Keratinocyte (primary cell): ENCODE measurements around the gene CRHBP. TPM values are rescaled to one million over a fixed set of nuclear protein-coding genes. Genes with fewer than 3 reads are reported as not detected.
"Not testable (repeated sequence)": the region's sequence is repeated elsewhere in the genome, so short reads cannot be mapped to it uniquely, and the experiment has no call there.

Experiments
- DNase-seq: peaks from one replicate; pipeline ENCODE4 v3.0.0-alpha.2; 2011; ENCODE audit warnings: low read depth, missing footprints, low spot score
- FAIRE-seq: peaks from 2 replicates; lab custom pipeline; 2011; peaks lifted over from hg19 to GRCh38; lab: Jason Lieb, UNC
- H2AFZ ChIP-seq: 2 replicates; pipeline ENCODE4 v1.6.0; 2012; ENCODE audit warnings: low read length, control low read depth, inconsistent platforms; ENCODE audit not compliant: control insufficient read depth
- H3K27ac ChIP-seq: 2 replicates; pipeline ENCODE4 v1.5.1; 2011; ENCODE audit warnings: low read length; ENCODE audit not compliant: control insufficient read depth, insufficient read depth
- H3K27me3 ChIP-seq: 3 replicates; pipeline ENCODE4 v1.6.0; 2011; ENCODE audit warnings: low read length; ENCODE audit not compliant: control insufficient read depth, insufficient read depth; ENCODE audit errors: extremely low read depth
- H3K36me3 ChIP-seq, 2 experiments: 2 replicates in 1 of 2; 3 replicates in 1 of 2; pipeline ENCODE4 v1.5.1; 2011; ENCODE audit warnings: low read length in 2 of 2, mild to moderate bottlenecking in 1 of 2; ENCODE audit not compliant: control insufficient read depth in 2 of 2, insufficient read depth in 2 of 2; ENCODE audit errors: extremely low read depth in 1 of 2
- H3K4me1 ChIP-seq: 3 replicates; pipeline ENCODE4 v1.5.1; 2011; ENCODE audit warnings: low read length; ENCODE audit not compliant: control insufficient read depth, insufficient read depth; ENCODE audit errors: extremely low read depth
- H3K4me2 ChIP-seq: 3 replicates; pipeline ENCODE4 v1.6.0; 2011; ENCODE audit warnings: low read depth, low read length; ENCODE audit not compliant: control insufficient read depth, insufficient read depth; ENCODE audit errors: extremely low read depth
- H3K4me3 ChIP-seq, 3 experiments: fragments of 200-600 bp in 1 of 3; sonication (generic) in 1 of 3; 2 replicates in 2 of 3; 3 replicates in 1 of 3; pipeline ENCODE4 v1.5.1; 2011 to 2016; ENCODE audit warnings: low read length in 3 of 3, mild to moderate bottlenecking in 3 of 3, control low read depth in 2 of 3, inconsistent platforms in 1 of 3, low read depth in 1 of 3, mixed read lengths in 1 of 3, mixed run types in 1 of 3, moderate library complexity in 1 of 3; ENCODE audit not compliant: control insufficient read depth in 2 of 3, insufficient read depth in 2 of 3; ENCODE audit errors: extremely low read depth in 1 of 3
- H3K79me2 ChIP-seq: 2 replicates; pipeline ENCODE4 v1.6.0; 2012; ENCODE audit warnings: low read length; ENCODE audit not compliant: control insufficient read depth, insufficient read depth
- H3K9ac ChIP-seq: 3 replicates; pipeline ENCODE4 v1.6.0; 2011; ENCODE audit warnings: low read length; ENCODE audit not compliant: control insufficient read depth, insufficient read depth; ENCODE audit errors: extremely low read depth
- H3K9me1 ChIP-seq: 3 replicates; pipeline ENCODE4 v1.6.0; 2011; ENCODE audit warnings: low read length; ENCODE audit not compliant: control insufficient read depth, insufficient read depth; ENCODE audit errors: extremely low read depth
- H3K9me3 ChIP-seq: 2 replicates; pipeline ENCODE4 v1.5.1; 2012; ENCODE audit warnings: low read depth, low read length; ENCODE audit not compliant: control insufficient read depth
- H4K20me1 ChIP-seq: 3 replicates; pipeline ENCODE4 v1.6.0; 2011; ENCODE audit warnings: low read length; ENCODE audit not compliant: control insufficient read depth, insufficient read depth; ENCODE audit errors: extremely low read depth
- EZH2 ChIP-seq: IDR thresholded peaks from one replicate; pipeline ENCODE4 v1.6.1; 2012; ENCODE audit warnings: inconsistent platforms, mild to moderate bottlenecking, low read length, moderate library complexity
- dilution Hi-C: fragments of 300-500 bp; cut with MboI; formaldehyde crosslinking; loops from one replicate; pipeline ENCODE4 v1.7.0; 2020; ENCODE audit warnings: low sequenced_read_pairs; ENCODE audit not compliant: extremely low pct_ligation_motif_present
- polyA plus RNA-seq, 5 experiments: library from polyadenylated mRNA; depleted of rRNA in 3 of 5; stranded (reverse) in 3 of 5; stranded (forward) in 1 of 5; unstranded in 1 of 5; fragments of >200 nt; gene quantifications; 1 replicate in 1 of 5; 2 replicates in 3 of 5; 3 replicates in 1 of 5; pipeline versions ENCODE4 v1.2.1 to v1.2.3, GENCODE V29; 2011 to 2012; ENCODE audit warnings: missing spikeins in 2 of 5, low read depth in 1 of 5, low replicate concordance in 1 of 5
- TF ChIP-seq, protein P1 (sequence below), 3 experiments: IDR thresholded peaks in 1 of 3; conservative IDR thresholded peaks in 1 of 3; optimal IDR thresholded peaks in 1 of 3; 2 replicates in 2 of 3; 3 replicates in 1 of 3; pipeline versions ENCODE3 to v1.5.1; 2011; ENCODE audit warnings: low read length in 3 of 3, mild to moderate bottlenecking in 3 of 3, moderate library complexity in 2 of 3, control low read depth in 1 of 3, inconsistent platforms in 1 of 3; ENCODE audit not compliant: insufficient read depth in 2 of 3; ENCODE audit errors: extremely low read depth in 1 of 3

Gene CRHBP
- polyA plus RNA-seq, 1 donor (not counting 4 experiments of a cell fraction or from before 2014, with no cell fraction given): not detected

DNA sequence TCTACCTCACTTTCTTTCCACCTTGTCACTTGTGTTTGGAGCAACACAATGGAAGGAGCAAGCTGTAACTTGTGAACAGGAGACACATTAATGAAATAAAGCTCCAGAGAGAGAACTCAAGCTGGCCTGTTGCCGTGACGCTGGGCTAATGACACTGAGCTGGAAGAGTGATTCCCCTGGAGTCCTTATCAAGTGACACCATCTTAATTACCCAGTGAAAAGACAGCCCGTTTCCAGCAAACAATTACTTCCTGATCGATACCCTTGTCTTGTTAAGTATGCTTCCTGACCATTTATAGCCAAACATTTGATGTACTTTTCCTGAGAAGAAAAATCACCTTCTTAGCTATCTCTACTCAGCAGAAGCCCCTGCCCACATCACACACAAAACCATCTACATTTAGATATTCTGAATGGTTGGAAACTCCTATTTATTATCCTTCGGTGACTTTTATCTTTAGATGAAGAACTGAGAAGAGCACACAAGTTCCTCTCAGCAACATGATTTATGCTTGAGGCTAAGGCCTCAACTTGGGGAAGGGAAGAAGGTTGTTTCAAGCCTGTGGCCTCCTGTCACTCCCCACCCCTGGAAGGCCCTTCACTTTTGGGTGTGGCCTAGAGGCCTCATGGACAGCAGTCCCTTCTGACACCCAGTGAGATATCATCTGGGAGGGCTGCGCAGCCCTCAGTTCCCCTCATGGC, 34.1 kb downstream of the CRHBP start:
- no peak for FAIRE-seq
- Histone ChIP-seq H3K4me3 (no peak overlapping the region), H3K4me2 (no peak overlapping the region), H3K27me3 (no peaks in the 10 kb centered on the region), H3K9me1 (no peaks in the 10 kb centered on the region), H4K20me1 (no peaks in the 10 kb centered on the region), H3K4me1 (no peaks in the 10 kb centered on the region), H3K9ac (no peak overlapping the region), H3K79me2 (no peaks in the 10 kb centered on the region), H2AFZ (no peak overlapping the region), H3K36me3 (no peaks in the 10 kb centered on the region), H3K27ac (no peak overlapping the region), H3K9me3 (no peaks in the 10 kb centered on the region)
- no peak for DNase-seq
- dilution Hi-C loops: no loop called here
- TF ChIP-seq, protein P1, sequence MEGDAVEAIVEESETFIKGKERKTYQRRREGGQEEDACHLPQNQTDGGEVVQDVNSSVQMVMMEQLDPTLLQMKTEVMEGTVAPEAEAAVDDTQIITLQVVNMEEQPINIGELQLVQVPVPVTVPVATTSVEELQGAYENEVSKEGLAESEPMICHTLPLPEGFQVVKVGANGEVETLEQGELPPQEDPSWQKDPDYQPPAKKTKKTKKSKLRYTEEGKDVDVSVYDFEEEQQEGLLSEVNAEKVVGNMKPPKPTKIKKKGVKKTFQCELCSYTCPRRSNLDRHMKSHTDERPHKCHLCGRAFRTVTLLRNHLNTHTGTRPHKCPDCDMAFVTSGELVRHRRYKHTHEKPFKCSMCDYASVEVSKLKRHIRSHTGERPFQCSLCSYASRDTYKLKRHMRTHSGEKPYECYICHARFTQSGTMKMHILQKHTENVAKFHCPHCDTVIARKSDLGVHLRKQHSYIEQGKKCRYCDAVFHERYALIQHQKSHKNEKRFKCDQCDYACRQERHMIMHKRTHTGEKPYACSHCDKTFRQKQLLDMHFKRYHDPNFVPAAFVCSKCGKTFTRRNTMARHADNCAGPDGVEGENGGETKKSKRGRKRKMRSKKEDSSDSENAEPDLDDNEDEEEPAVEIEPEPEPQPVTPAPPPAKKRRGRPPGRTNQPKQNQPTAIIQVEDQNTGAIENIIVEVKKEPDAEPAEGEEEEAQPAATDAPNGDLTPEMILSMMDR (optimal IDR thresholded peaks at IDR 0.05 in 1 of 3, IDR thresholded peaks at IDR 0.05 in 1 of 3, conservative IDR thresholded peaks at IDR 0.05 in 1 of 3; ENCODE audit: extremely low read depth in 1 of 3, insufficient read depth in 2 of 3, low read length in 3 of 3): no peak
- no peak for TF ChIP-seq EZH2

DNA sequence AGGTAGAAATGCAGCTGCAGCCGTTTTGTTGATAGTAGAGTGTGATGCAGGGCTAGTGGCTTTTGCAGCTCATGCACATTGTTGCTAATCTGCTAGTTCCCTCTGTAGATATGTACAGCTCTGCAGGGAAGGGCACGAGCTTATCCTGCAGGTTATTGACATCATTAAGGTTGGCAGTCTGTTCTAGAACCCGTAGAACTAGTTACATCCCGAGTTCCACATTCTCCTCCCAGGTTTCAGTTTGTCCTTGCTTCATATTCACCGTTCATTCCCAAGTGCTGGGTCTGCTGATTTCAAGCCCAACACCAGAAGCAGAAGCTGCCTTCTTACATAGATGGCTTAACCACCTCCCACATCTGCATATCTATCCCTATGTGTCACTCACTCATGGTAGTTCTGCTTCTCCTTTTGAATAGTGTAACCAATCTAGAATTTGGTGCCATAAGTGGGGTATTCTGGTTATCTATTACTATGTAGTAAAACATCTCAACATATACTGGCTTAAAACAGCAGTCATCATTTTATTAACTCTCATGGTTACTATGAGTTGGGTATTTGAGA, 38.1 kb downstream of the CRHBP start:
- H3K4me1 ChIP-seq: no peaks in the 10 kb centered on the region
- no peak overlapping the region for H3K4me2 ChIP-seq
- no peak overlapping the region for H3K27ac ChIP-seq
- no peaks in the 10 kb centered on the region for H3K9me3 ChIP-seq
- H3K79me2 ChIP-seq: no peaks in the 10 kb centered on the region
- no peaks in the 10 kb centered on the region for H4K20me1 ChIP-seq
- TF ChIP-seq, protein P1 (optimal IDR thresholded peaks at IDR 0.05 in 1 of 3, IDR thresholded peaks at IDR 0.05 in 1 of 3, conservative IDR thresholded peaks at IDR 0.05 in 1 of 3; ENCODE audit: extremely low read depth in 1 of 3, insufficient read depth in 2 of 3, low read length in 3 of 3): no peak
- TF ChIP-seq EZH2: no peak
- H3K36me3 ChIP-seq: no peaks in the 10 kb centered on the region
- no peak overlapping the region for H2AFZ ChIP-seq
- DNase-seq (no peak), FAIRE-seq (no peak)
- dilution Hi-C loops: no loop called here
- no peaks in the 10 kb centered on the region for H3K9me1 ChIP-seq
- no peak overlapping the region for H3K9ac ChIP-seq
- H3K27me3 ChIP-seq: no peaks in the 10 kb centered on the region
- H3K4me3 ChIP-seq: no peak overlapping the region

DNA sequence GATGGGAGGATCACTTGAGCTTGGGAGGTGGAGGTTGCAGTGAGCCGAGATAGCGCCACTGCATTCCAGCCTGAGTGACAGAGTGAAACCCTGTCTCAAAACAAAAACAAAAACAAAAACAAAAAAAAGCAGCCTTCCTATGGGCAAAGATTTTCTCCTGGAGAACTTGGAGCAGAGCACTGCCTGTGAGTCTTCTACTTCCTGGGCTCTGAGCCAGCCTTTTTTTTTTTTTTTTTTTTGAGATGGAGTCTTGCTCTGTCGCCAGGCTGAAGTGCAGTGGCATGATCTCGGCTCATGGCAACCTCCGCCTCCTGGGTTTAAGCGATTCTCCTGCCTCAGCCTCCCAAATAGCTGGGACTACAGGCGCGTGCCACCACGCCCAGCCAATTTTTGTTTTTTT, 40.6 kb downstream of the CRHBP start:
- H3K4me1 ChIP-seq, H3K27me3 ChIP-seq, DNase-seq, H3K79me2 ChIP-seq, FAIRE-seq, H3K9ac ChIP-seq, H3K9me1 ChIP-seq, H3K36me3 ChIP-seq, H2AFZ ChIP-seq, H3K4me3 ChIP-seq, H4K20me1 ChIP-seq, H3K4me2 ChIP-seq, dilution Hi-C loops, H3K9me3 ChIP-seq, H3K27ac ChIP-seq: not testable (repeated sequence)
